GM12878 (cell line): Measurements from ENCODE around the gene CAPS. TPM values are rescaled to one million over a fixed set of nuclear protein-coding genes. Genes with fewer than 3 reads are reported as not detected.

Experiments used
- ATF2 ChIP-seq: IDR thresholded peaks from 2 replicates; pipeline ENCODE4 v1.6.1; 2012; ENCODE audit warnings: low read length, inconsistent platforms
- ATF7 ChIP-seq: fragments of 450-650 bp; IDR thresholded peaks from 2 replicates; pipeline ENCODE4 v1.6.1; 2016; ENCODE audit warnings: low read depth, mild to moderate bottlenecking
- BCL11A ChIP-seq: IDR thresholded peaks from 2 replicates; pipeline ENCODE4 v1.6.1; 2011; ENCODE audit warnings: low read depth, low read length
- CREM ChIP-seq: IDR thresholded peaks from 2 replicates; pipeline ENCODE4 v1.6.1; 2014; ENCODE audit warnings: antibody characterized with exemption, low read depth
- E4F1 ChIP-seq: fragments of 450-650 bp; IDR thresholded peaks from 2 replicates; pipeline ENCODE4 v1.6.1; 2018; ENCODE audit warnings: borderline replicate concordance, mild to moderate bottlenecking; ENCODE audit not compliant: partially characterized antibody
- EED ChIP-seq: sonication (generic); IDR thresholded peaks from 2 replicates; pipeline ENCODE4 v1.6.1; 2016; ENCODE audit warnings: antibody characterized with exemption, low read depth
- EZH2 ChIP-seq: IDR thresholded peaks from 2 replicates; pipeline ENCODE4 v1.6.1; 2012; ENCODE audit warnings: low read depth, mild to moderate bottlenecking, control low read depth, inconsistent platforms, low read length, borderline replicate concordance; ENCODE audit not compliant: control insufficient read depth
- FOXM1 ChIP-seq: IDR thresholded peaks from 2 replicates; pipeline ENCODE4 v1.6.1; 2012; ENCODE audit warnings: low read depth, mild to moderate bottlenecking, inconsistent platforms, low read length, moderate library complexity
- JUNB ChIP-seq: IDR thresholded peaks from 2 replicates; pipeline ENCODE4 v1.6.1; 2016; ENCODE audit warnings: antibody characterized with exemption, mild to moderate bottlenecking
- KAT2A ChIP-seq: conservative IDR thresholded peaks from 2 replicates; pipeline ENCODE4 v1.6.1; 2011; ENCODE audit warnings: low read depth, low read length; ENCODE audit not compliant: control insufficient read depth
- KDM1A ChIP-seq: fragments of 200-600 bp; sonication (generic); IDR thresholded peaks from 2 replicates; pipeline ENCODE4 v1.6.1; 2016; ENCODE audit warnings: borderline replicate concordance
- MEF2B ChIP-seq: fragments of 450-650 bp; IDR thresholded peaks from 2 replicates; pipeline ENCODE4 v1.6.1; 2018; ENCODE audit warnings: mild to moderate bottlenecking, moderate library complexity; ENCODE audit not compliant: partially characterized antibody, poor library complexity, severe bottlenecking
- MTA3 ChIP-seq: IDR thresholded peaks from 2 replicates; pipeline ENCODE4 v1.6.1; 2012; ENCODE audit warnings: low read length, inconsistent platforms, borderline replicate concordance
- NFXL1 ChIP-seq: fragments of 450-650 bp; IDR thresholded peaks from 2 replicates; pipeline ENCODE4 v1.6.1; 2017; ENCODE audit warnings: antibody characterized with exemption, mild to moderate bottlenecking, borderline replicate concordance
- POLR2AphosphoS5 ChIP-seq: IDR thresholded peaks from 2 replicates; pipeline ENCODE4 v1.6.1; 2011; ENCODE audit warnings: mild to moderate bottlenecking, low read length, inconsistent platforms
- SP1 ChIP-seq: IDR thresholded peaks from one replicate; pipeline ENCODE4 v1.6.1; 2011; ENCODE audit warnings: low read depth, low read length
- TARDBP ChIP-seq: IDR thresholded peaks from 2 replicates; pipeline ENCODE4 v1.6.1; 2016; ENCODE audit warnings: borderline replicate concordance
- TCF3 ChIP-seq: IDR thresholded peaks from 2 replicates; pipeline ENCODE4 v1.6.1; 2012; ENCODE audit warnings: low read depth, mild to moderate bottlenecking, low read length, borderline replicate concordance; ENCODE audit not compliant: insufficient read depth
- ZBTB33 ChIP-seq: fragments of 450-650 bp; IDR thresholded peaks from 2 replicates; pipeline ENCODE4 v1.6.1; 2017; ENCODE audit warnings: mild to moderate bottlenecking
- ZNF24 ChIP-seq: fragments of 450-650 bp; IDR thresholded peaks from 2 replicates; pipeline ENCODE4 v1.6.1; 2017; ENCODE audit warnings: antibody characterized with exemption, mild to moderate bottlenecking
- polyA plus RNA-seq, 11 experiments: library from polyadenylated mRNA; depleted of rRNA in 4 of 11; unstranded in 6 of 11; stranded (reverse) in 5 of 11; fragments of >200 nt; fragmentation: Nextera tagmentation in 4 of 11; fragmentation: Illumina TruSeq in 1 of 11; extraction: Ambion mirVana in 4 of 11; extraction: Trizol in 1 of 11; gene quantifications; 1 replicate in 1 of 11; 2 replicates in 10 of 11; pipeline versions ENCODE4 v1.2.1 to v1.2.3, GENCODE V29; 2011 to 2016; ENCODE audit warnings: inconsistent platforms in 2 of 11, missing spikeins in 2 of 11, low read depth in 1 of 11
- total RNA-seq, 4 experiments: library from RNA; depleted of rRNA in 3 of 4; stranded (reverse); fragments of >200 nt in 3 of 4; fragmentation: Illumina TruSeq in 1 of 4; extraction: Trizol in 1 of 4; gene quantifications; 2 replicates each; pipeline versions ENCODE4 v1.2.1 to v1.2.3, GENCODE V29; 2013 to 2021
- TF ChIP-seq, protein P1 (sequence below): fragments of 450-650 bp; IDR thresholded peaks from 2 replicates; pipeline ENCODE4 v1.6.1; 2018; ENCODE audit warnings: mild to moderate bottlenecking, low read depth, moderate library complexity; ENCODE audit not compliant: partially characterized antibody

The CAPS gene
- total and polyA plus RNA-seq, 10 of the 15 experiments (the other 5 are each of a cell fraction or from before 2014, with no cell fraction given), result 0.09 to 6.9 (median 2.9) TPM

- TF ChIP-seq ATF7 (peak; percentile 72), KAT2A (no peak), ZNF24 (no peak), POLR2AphosphoS5 (peak; percentile 88), TCF3 (peak; percentile 43; the same call in 1 of the 2 replicates), KDM1A (no peak), JUNB (no peak), E4F1 (no peak), TARDBP (peak; percentile 98), FOXM1 (no peak), EZH2 (no peak), MTA3 (no peak), MEF2B (no peak), ZBTB33 (no peak), NFXL1 (no peak), ATF2 (no peak), CREM (peak; percentile 47; the same call in 1 of the 2 replicates), BCL11A (no peak), EED (no peak), SP1 (peak; percentile 37)
- TF ChIP-seq, protein P1, sequence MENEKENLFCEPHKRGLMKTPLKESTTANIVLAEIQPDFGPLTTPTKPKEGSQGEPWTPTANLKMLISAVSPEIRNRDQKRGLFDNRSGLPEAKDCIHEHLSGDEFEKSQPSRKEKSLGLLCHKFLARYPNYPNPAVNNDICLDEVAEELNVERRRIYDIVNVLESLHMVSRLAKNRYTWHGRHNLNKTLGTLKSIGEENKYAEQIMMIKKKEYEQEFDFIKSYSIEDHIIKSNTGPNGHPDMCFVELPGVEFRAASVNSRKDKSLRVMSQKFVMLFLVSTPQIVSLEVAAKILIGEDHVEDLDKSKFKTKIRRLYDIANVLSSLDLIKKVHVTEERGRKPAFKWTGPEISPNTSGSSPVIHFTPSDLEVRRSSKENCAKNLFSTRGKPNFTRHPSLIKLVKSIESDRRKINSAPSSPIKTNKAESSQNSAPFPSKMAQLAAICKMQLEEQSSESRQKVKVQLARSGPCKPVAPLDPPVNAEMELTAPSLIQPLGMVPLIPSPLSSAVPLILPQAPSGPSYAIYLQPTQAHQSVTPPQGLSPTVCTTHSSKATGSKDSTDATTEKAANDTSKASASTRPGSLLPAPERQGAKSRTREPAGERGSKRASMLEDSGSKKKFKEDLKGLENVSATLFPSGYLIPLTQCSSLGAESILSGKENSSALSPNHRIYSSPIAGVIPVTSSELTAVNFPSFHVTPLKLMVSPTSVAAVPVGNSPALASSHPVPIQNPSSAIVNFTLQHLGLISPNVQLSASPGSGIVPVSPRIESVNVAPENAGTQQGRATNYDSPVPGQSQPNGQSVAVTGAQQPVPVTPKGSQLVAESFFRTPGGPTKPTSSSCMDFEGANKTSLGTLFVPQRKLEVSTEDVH, result no peak
Measured at GRCh38 chr19:5903624-5904351, 10.3 kb upstream of the CAPS start, which contains the start of gene NDUFA11 (continued).
